Upper lobe of left lung (tissue), 6 donors: ENCODE measurements around the gene PPP1R12C. TPM values are rescaled to one million over a fixed set of nuclear protein-coding genes. Genes with fewer than 3 reads are reported as not detected.

ENCODE experiments used
- ATAC-seq, 2 donors: fragments of 200-7000 bp; cut with Tn5 transposase; one replicate each; pipeline ENCODE4 v1.9.1; 2022; ENCODE audit warnings: mild to moderate bottlenecking in 2 of 2, moderate library complexity in 2 of 2; ENCODE audit not compliant: low FRiP score in 2 of 2
- DNase-seq, 2 donors: peaks; one replicate each; pipeline ENCODE4 v3.0.0-alpha.2; 2019 to 2020
- H3K27ac ChIP-seq, 4 donors: fragments of 200-600 bp; sonication (generic); one replicate each; pipeline ENCODE4 v1.5.1; 2016 to 2019
- H3K27me3 ChIP-seq, 4 donors: fragments of 200-600 bp; sonication (generic); one replicate each; pipeline ENCODE4 v1.5.1; 2017 to 2019
- H3K36me3 ChIP-seq, 4 donors: fragments of 200-600 bp; sonication (generic); one replicate each; pipeline ENCODE4 v1.5.1; 2016 to 2019
- H3K4me1 ChIP-seq, 4 donors: fragments of 200-600 bp; sonication (generic); one replicate each; pipeline ENCODE4 v1.5.1; 2018 to 2019
- H3K4me3 ChIP-seq, 4 donors: fragments of 200-600 bp; sonication (generic); one replicate each; pipeline ENCODE4 v1.5.1; 2017 to 2019; ENCODE audit warnings: mild to moderate bottlenecking in 2 of 4, moderate library complexity in 1 of 4
- H3K9me3 ChIP-seq, 4 donors: fragments of 200-600 bp; sonication (generic); one replicate each; pipeline ENCODE4 v1.5.1; 2018 to 2019
- CTCF ChIP-seq, 6 experiments: fragments of 450-650 bp in 4 of 6; fragments of 200-600 bp in 2 of 6; sonication (generic) in 2 of 6; IDR thresholded peaks; one replicate each; pipeline ENCODE4 v1.5.1; 2016 to 2019; ENCODE audit warnings: antibody characterized with exemption in 6 of 6
- EP300 ChIP-seq, 4 donors: sonication (generic); formaldehyde crosslinking; IDR thresholded peaks; one replicate each; pipeline ENCODE4 v1.5.1; 2017; ENCODE audit warnings: antibody characterized with exemption in 4 of 4, control low read depth in 2 of 4
- POLR2A ChIP-seq, 4 donors: fragments of 450-650 bp; IDR thresholded peaks; one replicate each; pipeline ENCODE4 v1.5.1; 2016 to 2017; ENCODE audit warnings: antibody characterized with exemption in 4 of 4, mild to moderate bottlenecking in 2 of 4
- POLR2AphosphoS5 ChIP-seq, 2 donors: sonication (generic); formaldehyde crosslinking; IDR thresholded peaks; one replicate each; pipeline ENCODE4 v1.5.1; 2017; ENCODE audit warnings: antibody characterized with exemption in 2 of 2
- WGBS, 2 donors: methylation state at CpG; one replicate each; pipeline ENCODE4 v1.1.5; 2017 to 2018; 5-methylcytosine and 5-hydroxymethylcytosine counted together
- total RNA-seq, 6 donors: library from RNA; depleted of rRNA in 4 of 6; stranded (reverse); fragments of >200 nt in 4 of 6; gene quantifications; one replicate each; pipeline versions ENCODE4 v1.1.0 to v1.2.1, GENCODE V29; 2016 to 2021
- donor health status: DM: no; HTN: no; CAD: no; lungs with moderate emphysema.
- donor health status: DM: no; HTN: yes; CAD: no; lungs with severe emphysema.

The PPP1R12C gene
- total RNA-seq, 6 donors from 2014 or later: 99.6 to 369 (median 158) TPM

- TF ChIP-seq CTCF (IDR thresholded peaks at IDR 0.05) (no peak), POLR2A (IDR thresholded peaks at IDR 0.05) (no peak), EP300 (IDR thresholded peaks at IDR 0.05) (no peak), POLR2AphosphoS5 (IDR thresholded peaks at IDR 0.05) (no peak)
- no peak for ATAC-seq
- Histone ChIP-seq H3K36me3 (peaks cover 19 to 75% (median 67%) of the 10 kb centered on the region in 4 donors), H3K4me3 (no peak overlapping the region), H3K27ac (no peak overlapping the region), H3K27me3 (no peaks in the 10 kb centered on the region), H3K9me3 (no peaks in the 10 kb centered on the region), H3K4me1 (peaks cover 0 to 11% (median 0%) of the 10 kb centered on the region in 4 donors)
- 88 to 90% methylated on average over 11 to 20 of the region's 23 CpGs for WGBS, 2 donors
- DNase-seq: peak in 1 of 2 donors; percentile 63
Measured at GRCh38 chr19:55095260-55096060, 22.0 kb downstream of the PPP1R12C start.

GRCh38 chr19:55094456-55095259 is 22.8 kb downstream of the PPP1R12C start:
- no peaks in the 10 kb centered on the region for H3K9me3 ChIP-seq
- 90 to 94% methylated on average over 24 to 27 of the region's 32 CpGs for WGBS, 2 donors
- no peak overlapping the region for H3K4me3 ChIP-seq
- TF ChIP-seq EP300 (IDR thresholded peaks at IDR 0.05) (no peak), POLR2A (IDR thresholded peaks at IDR 0.05) (no peak), CTCF (IDR thresholded peaks at IDR 0.05) (no peak), POLR2AphosphoS5 (IDR thresholded peaks at IDR 0.05) (no peak)
- H3K4me1 ChIP-seq: peaks cover 0 to 11% (median 0%) of the 10 kb centered on the region in 4 donors
- H3K27me3 ChIP-seq: no peaks in the 10 kb centered on the region
- H3K27ac ChIP-seq: no peak overlapping the region
- DNase-seq (peak in 1 of 2 donors; percentile 71), ATAC-seq (no peak)
- peaks cover 19 to 73% (median 68%) of the 10 kb centered on the region in 4 donors for H3K36me3 ChIP-seq

GRCh38 chr19:55092423-55093318 is 24.8 kb downstream of the PPP1R12C start:
- Histone ChIP-seq H3K36me3 (peaks cover 16 to 58% (median 51%) of the 10 kb centered on the region in 4 donors), H3K9me3 (no peaks in the 10 kb centered on the region), H3K4me1 (peaks cover 4 to 12% (median 9%) of the 10 kb centered on the region in 4 donors), H3K27me3 (no peaks in the 10 kb centered on the region), H3K27ac (no peak overlapping the region), H3K4me3 (no peak overlapping the region)
- ATAC-seq: no peak
- DNase-seq: peak in 1 of 2 donors; percentile 75
- 93% methylated on average over 31 to 49 of the region's 49 CpGs for WGBS, 2 donors
- no peak for TF ChIP-seq EP300 (IDR thresholded peaks at IDR 0.05)
- TF ChIP-seq POLR2A (IDR thresholded peaks at IDR 0.05): no peak
- no peak for TF ChIP-seq CTCF (IDR thresholded peaks at IDR 0.05)
- no peak for TF ChIP-seq POLR2AphosphoS5 (IDR thresholded peaks at IDR 0.05)

GRCh38 chr19:55091955-55092354 is 25.5 kb downstream of the PPP1R12C start:
- H3K4me3 ChIP-seq: no peak overlapping the region
- peaks cover 10 to 19% (median 16%) of the 10 kb centered on the region in 4 donors for H3K4me1 ChIP-seq
- H3K27ac ChIP-seq: no peak overlapping the region
- peak in 1 of 2 donors; percentile 83 for DNase-seq
- TF ChIP-seq EP300 (IDR thresholded peaks at IDR 0.05) (no peak), POLR2A (IDR thresholded peaks at IDR 0.05) (no peak), CTCF (IDR thresholded peaks at IDR 0.05) (no peak), POLR2AphosphoS5 (IDR thresholded peaks at IDR 0.05) (no peak)
- ATAC-seq: no peak
- H3K27me3 ChIP-seq: no peaks in the 10 kb centered on the region
- WGBS, 2 donors: 82 to 100% methylated on average over 1 to 12 of the region's 27 CpGs
- H3K36me3 ChIP-seq: peaks cover 16 to 58% (median 50%) of the 10 kb centered on the region in 4 donors
- H3K9me3 ChIP-seq: no peaks in the 10 kb centered on the region
